Type B pancreatic cell (in vitro differentiated cells): ENCODE measurements around the gene TBC1D19. TPM values are rescaled to one million over a fixed set of nuclear protein-coding genes. Genes with fewer than 3 reads are reported as not detected.
"Not testable (repeated sequence)": the region's sequence is repeated elsewhere in the genome, so short reads cannot be mapped to it uniquely, and the experiment has no call there.

ENCODE experiments used
- DNase-seq: peaks from one replicate; pipeline ENCODE4 v3.0.0; 2021; ENCODE audit warnings: mixed read lengths; ENCODE audit not compliant: unreplicated experiment; ENCODE audit errors: extremely low spot score
- H3K27ac Mint-ChIP-seq: 2 replicates; pipeline ENCODE4 v1.8.0; 2021; ENCODE audit warnings: mild to moderate bottlenecking, mixed read lengths
- H3K27me3 Mint-ChIP-seq: 2 replicates; pipeline ENCODE4 v1.8.0; 2021; ENCODE audit warnings: mixed read lengths
- H3K36me3 Mint-ChIP-seq: 2 replicates; pipeline ENCODE4 v1.8.0; 2021; ENCODE audit warnings: mixed read lengths
- H3K4me1 Mint-ChIP-seq: one replicate; pipeline ENCODE4 v1.8.0; 2021; ENCODE audit warnings: mixed read lengths; ENCODE audit not compliant: unreplicated experiment
- H3K4me3 Mint-ChIP-seq: 2 replicates; pipeline ENCODE4 v1.8.0; 2021; ENCODE audit warnings: mild to moderate bottlenecking, mixed read lengths
- H3K9me3 Mint-ChIP-seq: 2 replicates; pipeline ENCODE4 v1.8.0; 2021; ENCODE audit warnings: mixed read lengths
- total RNA-seq: library from RNA; stranded (reverse); gene quantifications from 2 replicates; pipeline ENCODE4 v1.2.1, GENCODE V29; 2021; ENCODE audit warnings: low replicate concordance
- TF ChIP-seq, protein P1 (sequence below): fragments of 200-600 bp; sonication (generic); conservative IDR thresholded peaks from 2 replicates; pipeline ENCODE4 v1.5.0; 2021; ENCODE audit warnings: antibody characterized with exemption, mild to moderate bottlenecking

TBC1D19 gene
- total RNA-seq, 1 donor from 2014 or later: 11.8 TPM

DNA sequence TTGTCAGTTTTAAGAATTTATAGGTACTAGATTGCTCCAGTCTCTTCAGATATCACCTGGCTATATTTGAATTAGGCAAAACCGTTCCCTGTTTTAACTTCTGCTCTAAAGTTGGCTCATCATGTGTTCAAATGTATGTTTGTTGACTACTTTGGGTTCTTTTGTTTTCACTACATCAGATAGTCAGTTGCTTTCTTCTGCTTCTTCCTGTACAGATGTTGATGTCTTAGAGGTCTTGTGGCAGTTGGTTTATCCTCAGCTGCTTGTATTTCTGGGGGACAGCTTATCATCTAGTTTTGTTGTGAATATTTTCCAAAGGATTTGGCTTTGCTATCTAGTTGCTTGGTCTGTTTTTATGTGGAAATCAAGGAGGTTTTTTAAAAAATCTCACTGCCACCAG, 28.0 kb downstream of the TBC1D19 start:
- no peak for DNase-seq
- no peak overlapping the region for H3K4me3 Mint-ChIP-seq
- no peaks in the 10 kb centered on the region for H3K9me3 Mint-ChIP-seq
- no peaks in the 10 kb centered on the region for H3K27me3 Mint-ChIP-seq
- H3K27ac Mint-ChIP-seq: no peak overlapping the region
- H3K4me1 Mint-ChIP-seq: no peaks in the 10 kb centered on the region
- H3K36me3 Mint-ChIP-seq: no peaks in the 10 kb centered on the region
- TF ChIP-seq, protein P1, sequence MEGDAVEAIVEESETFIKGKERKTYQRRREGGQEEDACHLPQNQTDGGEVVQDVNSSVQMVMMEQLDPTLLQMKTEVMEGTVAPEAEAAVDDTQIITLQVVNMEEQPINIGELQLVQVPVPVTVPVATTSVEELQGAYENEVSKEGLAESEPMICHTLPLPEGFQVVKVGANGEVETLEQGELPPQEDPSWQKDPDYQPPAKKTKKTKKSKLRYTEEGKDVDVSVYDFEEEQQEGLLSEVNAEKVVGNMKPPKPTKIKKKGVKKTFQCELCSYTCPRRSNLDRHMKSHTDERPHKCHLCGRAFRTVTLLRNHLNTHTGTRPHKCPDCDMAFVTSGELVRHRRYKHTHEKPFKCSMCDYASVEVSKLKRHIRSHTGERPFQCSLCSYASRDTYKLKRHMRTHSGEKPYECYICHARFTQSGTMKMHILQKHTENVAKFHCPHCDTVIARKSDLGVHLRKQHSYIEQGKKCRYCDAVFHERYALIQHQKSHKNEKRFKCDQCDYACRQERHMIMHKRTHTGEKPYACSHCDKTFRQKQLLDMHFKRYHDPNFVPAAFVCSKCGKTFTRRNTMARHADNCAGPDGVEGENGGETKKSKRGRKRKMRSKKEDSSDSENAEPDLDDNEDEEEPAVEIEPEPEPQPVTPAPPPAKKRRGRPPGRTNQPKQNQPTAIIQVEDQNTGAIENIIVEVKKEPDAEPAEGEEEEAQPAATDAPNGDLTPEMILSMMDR: no peak

DNA sequence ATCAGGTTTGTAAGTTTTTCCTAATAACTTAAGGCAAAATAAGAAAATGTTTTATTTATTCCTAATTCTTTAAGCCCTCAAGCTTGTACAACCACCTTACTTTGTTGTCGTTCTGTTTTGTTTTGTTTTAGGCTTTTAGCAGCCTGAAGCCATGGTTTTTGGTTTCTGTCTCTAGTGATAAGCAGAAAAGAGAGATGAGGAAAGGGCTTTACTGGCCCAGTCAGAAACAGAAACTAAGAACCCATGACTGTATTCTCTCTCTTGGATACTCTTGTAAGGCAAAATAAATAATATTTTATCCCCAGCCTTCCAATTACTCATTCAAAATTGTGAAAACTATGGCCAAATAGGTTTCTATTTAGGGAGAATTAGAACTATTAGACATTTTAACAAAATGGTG, 29.4 kb downstream of the TBC1D19 start:
- TF ChIP-seq, protein P1: no peak
- no peaks in the 10 kb centered on the region for H3K4me1 Mint-ChIP-seq
- peaks cover 5% of the 10 kb centered on the region for H3K36me3 Mint-ChIP-seq
- no peak for DNase-seq
- no peak overlapping the region for H3K27ac Mint-ChIP-seq
- H3K9me3 Mint-ChIP-seq: no peaks in the 10 kb centered on the region
- no peak overlapping the region for H3K4me3 Mint-ChIP-seq
- H3K27me3 Mint-ChIP-seq: no peaks in the 10 kb centered on the region

DNA sequence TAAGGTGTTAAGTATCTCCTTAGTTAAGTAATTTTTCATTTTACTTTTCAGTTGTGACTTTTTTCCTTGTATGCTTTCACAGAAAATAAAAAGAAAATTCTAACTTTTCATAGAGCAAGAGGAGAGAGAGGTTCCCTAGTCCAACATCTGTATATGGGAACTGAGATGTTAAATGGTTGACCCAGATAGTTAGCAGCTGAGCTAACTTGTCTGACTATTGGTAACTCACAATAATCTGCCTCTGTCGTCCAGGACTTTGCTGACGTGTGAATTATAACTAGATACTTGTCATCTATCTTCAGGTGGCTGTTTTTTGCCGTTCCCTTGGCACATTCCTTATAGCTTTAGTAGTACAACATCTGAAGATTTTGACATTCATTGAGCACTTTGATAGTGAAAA, 29.9 kb downstream of the TBC1D19 start:
- TF ChIP-seq, protein P1: no peak
- H3K9me3 Mint-ChIP-seq: no peaks in the 10 kb centered on the region
- peaks cover 9% of the 10 kb centered on the region for H3K36me3 Mint-ChIP-seq
- no peak for DNase-seq
- no peak overlapping the region for H3K27ac Mint-ChIP-seq
- no peak overlapping the region for H3K4me3 Mint-ChIP-seq
- no peaks in the 10 kb centered on the region for H3K27me3 Mint-ChIP-seq
- no peaks in the 10 kb centered on the region for H3K4me1 Mint-ChIP-seq

DNA sequence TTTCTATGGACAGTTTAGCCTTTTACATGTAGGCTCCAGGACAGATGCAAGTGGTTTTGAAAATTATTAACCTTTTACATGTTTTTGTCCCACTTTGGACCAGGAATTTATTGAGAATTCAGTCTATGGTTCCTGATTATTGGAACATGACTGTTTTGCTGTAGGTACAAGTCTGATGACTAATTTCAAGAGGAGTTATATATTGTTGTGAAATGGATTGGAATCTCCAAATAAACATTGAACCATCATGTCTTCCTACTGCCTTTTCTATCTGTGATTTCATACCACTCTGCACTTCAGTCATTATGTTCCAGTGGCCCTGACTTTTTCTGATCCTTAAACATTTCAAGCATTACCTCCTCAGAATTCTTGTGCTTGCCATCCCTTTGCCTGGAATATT, 35.9 kb downstream of the TBC1D19 start:
- no peak overlapping the region for H3K27ac Mint-ChIP-seq
- peaks cover 15% of the 10 kb centered on the region for H3K4me1 Mint-ChIP-seq
- H3K4me3 Mint-ChIP-seq: no peak overlapping the region
- H3K27me3 Mint-ChIP-seq: no peaks in the 10 kb centered on the region
- peaks cover 14% of the 10 kb centered on the region for H3K36me3 Mint-ChIP-seq
- no peak for DNase-seq
- TF ChIP-seq, protein P1: no peak
- no peaks in the 10 kb centered on the region for H3K9me3 Mint-ChIP-seq

DNA sequence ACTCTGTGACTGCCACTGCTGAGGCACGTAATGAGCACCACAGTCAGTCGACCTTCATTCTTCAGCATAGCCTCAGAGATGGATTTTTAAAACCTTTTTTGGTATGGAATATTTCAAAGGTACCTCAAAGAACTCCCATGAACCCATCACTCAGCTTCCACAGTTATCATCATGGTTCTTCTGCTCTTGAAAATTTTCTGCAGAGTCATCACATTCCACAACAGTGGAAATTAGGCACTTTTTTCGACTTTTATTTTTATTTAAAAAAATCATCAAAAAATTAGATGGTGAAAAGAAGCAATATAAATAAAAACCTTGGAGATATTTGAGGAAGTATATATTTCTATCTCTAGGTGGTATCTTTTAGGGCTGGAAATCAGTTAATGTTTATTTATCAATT, 37.5 kb downstream of the TBC1D19 start:
- Mint-ChIP-seq H3K27me3 (no peaks in the 10 kb centered on the region), H3K27ac (no peak overlapping the region), H3K9me3 (no peaks in the 10 kb centered on the region), H3K4me1 (peaks cover 20% of the 10 kb centered on the region), H3K4me3 (no peak overlapping the region), H3K36me3 (peaks cover 14% of the 10 kb centered on the region)
- DNase-seq: no peak
- TF ChIP-seq, protein P1: no peak

DNA sequence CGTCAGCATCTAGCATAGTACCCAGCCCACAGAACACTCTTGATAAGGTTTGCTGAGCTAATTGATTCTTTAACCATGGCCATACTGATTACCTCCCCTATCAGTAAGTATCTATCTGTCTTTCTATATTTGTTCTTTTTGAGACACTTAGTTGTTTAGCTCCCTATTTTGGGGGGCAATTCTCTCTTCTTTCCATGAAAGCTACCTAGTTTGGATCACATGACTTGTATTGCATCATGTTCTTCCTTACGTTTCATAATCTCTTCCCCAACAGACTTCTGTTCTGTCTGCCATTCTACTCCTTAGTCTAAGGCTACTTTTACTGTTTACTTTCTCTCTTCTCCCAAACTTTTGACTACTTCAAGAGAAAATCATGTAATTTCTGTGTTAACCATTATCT, 39.0 kb downstream of the TBC1D19 start:
- no peak for DNase-seq
- peaks cover 13% of the 10 kb centered on the region for H3K36me3 Mint-ChIP-seq
- no peak overlapping the region for H3K4me3 Mint-ChIP-seq
- no peaks in the 10 kb centered on the region for H3K9me3 Mint-ChIP-seq
- TF ChIP-seq, protein P1: no peak
- H3K4me1 Mint-ChIP-seq: peaks cover 20% of the 10 kb centered on the region
- H3K27ac Mint-ChIP-seq: no peak overlapping the region
- H3K27me3 Mint-ChIP-seq: no peaks in the 10 kb centered on the region

DNA sequence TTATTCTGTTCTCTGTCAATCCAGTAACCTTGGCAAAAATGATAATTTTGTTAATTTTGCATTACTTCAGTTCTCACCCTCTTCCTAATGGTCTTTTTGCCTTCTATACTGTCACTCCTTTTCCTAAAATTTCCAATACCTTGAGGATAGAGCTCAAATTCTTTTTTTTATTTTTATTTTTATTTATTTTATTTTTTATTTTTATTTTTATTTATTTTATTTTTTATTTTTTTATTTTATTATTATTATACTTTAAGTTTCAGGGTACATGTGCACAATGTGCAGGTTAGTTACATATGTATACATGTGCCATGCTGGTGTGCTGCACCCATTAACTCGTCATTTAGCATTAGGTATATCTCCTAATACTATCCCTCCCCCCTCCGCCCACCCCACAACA, 42.8 kb downstream of the TBC1D19 start:
- Mint-ChIP-seq H3K4me1 (peaks cover 20% of the 10 kb centered on the region), H3K36me3 (peaks cover 19% of the 10 kb centered on the region)
- H3K4me3 Mint-ChIP-seq, H3K27ac Mint-ChIP-seq, DNase-seq, H3K27me3 Mint-ChIP-seq, H3K9me3 Mint-ChIP-seq: not testable (repeated sequence)
